Measurements from ENCODE around the gene PXYLP1.

- TF ChIP-seq EZH2 (IDR thresholded peaks at IDR 0.05; ENCODE audit: insufficient read depth, poor library complexity, severe bottlenecking): no peak
- no peak for TF ChIP-seq EZH2phosphoT487 (IDR thresholded peaks at IDR 0.05; ENCODE audit: insufficient read depth, low read depth)
Measured at GRCh38 chr3:141183606-141184005, 48.0 kb upstream of the PXYLP1 start.

Measured in GM23248 (cell line).